Measurements from ENCODE around the gene SYNM.
"Not testable (repeated sequence)": the region's sequence is repeated elsewhere in the genome, so short reads cannot be mapped to it uniquely, and the experiment has no call there.

SYNM gene

GRCh38 chr15:99109555-99110021 is 4.7 kb downstream of the SYNM start:
- H3K27ac ChIP-seq = no peak overlapping the region

DNA sequence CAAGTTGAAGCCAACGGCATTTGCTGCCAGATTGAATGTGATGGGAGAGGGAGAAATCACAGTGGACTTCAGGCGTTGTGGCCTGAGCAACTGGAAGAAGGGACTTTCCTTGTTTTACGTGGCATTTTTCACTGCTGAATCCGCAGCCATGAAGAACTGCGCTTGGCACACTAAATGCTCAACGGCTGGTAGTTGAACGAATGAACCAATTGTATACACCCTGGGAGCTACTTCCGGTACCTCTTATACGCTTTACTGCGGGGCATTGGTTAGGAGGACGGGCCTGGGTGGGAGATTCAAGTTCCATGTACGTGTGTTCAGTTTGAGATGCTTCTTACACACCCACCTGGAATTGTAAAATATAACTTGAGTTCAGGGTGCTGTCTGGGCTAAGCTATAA is 5.2 kb downstream of the SYNM start:
- H3K27ac ChIP-seq = no peak overlapping the region

More at GRCh38 chr15:99109555-99110021, 4.7 kb downstream of the SYNM start:
- no peak for TF ChIP-seq ZFX (IDR thresholded peaks at IDR 0.05)
- TF ChIP-seq CTCF (conservative IDR thresholded peaks at IDR 0.05) = no peak

GRCh38 chr15:99110581-99111320 is 5.9 kb downstream of the SYNM start:
- TF ChIP-seq ZFX (IDR thresholded peaks at IDR 0.05) (no peak), CTCF (conservative IDR thresholded peaks at IDR 0.05) (no peak)
- H3K27ac ChIP-seq = no peak overlapping the region

More for the DNA sequence above, 5.2 kb downstream of the SYNM start:
- no peak for TF ChIP-seq ZFX (IDR thresholded peaks at IDR 0.05)
- no peak for TF ChIP-seq CTCF (conservative IDR thresholded peaks at IDR 0.05)

DNA sequence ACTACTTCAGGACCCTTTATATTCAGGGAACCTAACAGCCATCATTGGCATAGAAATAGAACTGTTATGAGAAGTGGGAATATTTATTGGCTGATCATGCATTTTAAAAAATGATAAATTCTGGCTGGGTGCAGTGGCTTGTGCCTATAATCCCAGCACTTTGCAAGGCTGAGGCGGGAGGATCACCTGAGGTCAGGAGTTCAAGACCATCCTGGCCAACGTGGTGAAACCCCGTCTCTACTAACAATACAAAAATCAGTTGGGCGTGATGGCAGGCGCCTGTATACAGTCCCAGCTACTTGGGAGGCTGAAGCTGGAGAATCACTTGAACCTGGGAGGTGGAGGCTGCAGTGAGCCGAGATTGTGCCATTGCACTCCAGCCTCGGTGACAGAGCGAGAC is 6.8 kb downstream of the SYNM start:
- H3K27ac ChIP-seq = not testable (repeated sequence)

- TF ChIP-seq ZFX (IDR thresholded peaks at IDR 0.05) (no peak), CTCF (conservative IDR thresholded peaks at IDR 0.05) (no peak)
- H3K27ac ChIP-seq = no peak overlapping the region
Observed at GRCh38 chr15:99113547-99114271, 8.8 kb downstream of the SYNM start.

GRCh38 chr15:99114511-99115299 is 9.8 kb downstream of the SYNM start:
- no peak overlapping the region for H3K27ac ChIP-seq
- TF ChIP-seq ZFX (IDR thresholded peaks at IDR 0.05) (no peak), CTCF (conservative IDR thresholded peaks at IDR 0.05) (no peak)

- H3K27ac ChIP-seq = no peak overlapping the region
- no peak for TF ChIP-seq CTCF (conservative IDR thresholded peaks at IDR 0.05)
- no peak for TF ChIP-seq ZFX (IDR thresholded peaks at IDR 0.05)
Observed at GRCh38 chr15:99115300-99116215, 10.7 kb downstream of the SYNM start.
